K562 (cell line): ENCODE measurements around the gene PRR16. TPM values are rescaled to one million over a fixed set of nuclear protein-coding genes. Genes with fewer than 3 reads are reported as not detected.
A peak's percentile ranks its signal among the peaks of the same experiment; 100 is the strongest.

Source experiments
- ATAC-seq: fragments of 200-7000 bp; cut with Tn5 transposase; 3 replicates; pipeline ENCODE4 v1.9.1; 2020; ENCODE audit warnings: moderate library complexity
- BruUV-seq: library from RNA; stranded (reverse); fragments of 400-500 nt; replicated peaks from 2 replicates; lab custom pipeline; 2021; lab: Mats Ljungman, UMichigan
- CTCF ChIA-PET: fragments of 300-600 bp; formaldehyde crosslinking; extraction: SDS; loops from one replicate; lab custom pipeline; 2021; ENCODE audit warnings: low intra/inter-chr PET ratio; lab: Yijun Ruan, JAX
- POLR2A ChIA-PET: fragments of 300-600, 350-650 bp; sonication (Branson Sonifier 250); formaldehyde crosslinking; extraction: SDS; loops from one replicate; lab custom pipeline; 2021; ENCODE audit warnings: antibody characterized with exemption, inconsistent platforms; lab: Yijun Ruan, JAX
- DNase-seq, 4 experiments: peaks; one replicate each; pipeline versions ENCODE4 v3.0.0 to v3.0.0-alpha.2; 2011 to 2018; ENCODE audit warnings: low spot score in 3 of 4, mixed read lengths in 3 of 4; ENCODE audit errors: extremely low read depth in 1 of 4
- FAIRE-seq: peaks from 2 replicates; lab custom pipeline; 2011; peaks lifted over from hg19 to GRCh38; lab: Jason Lieb, UNC
- H2AFZ ChIP-seq: 2 replicates; pipeline ENCODE4 v1.6.0; 2011; ENCODE audit warnings: low read depth, low read length, control low read depth, inconsistent platforms
- H3K27ac ChIP-seq: fragments of 200-600 bp; 3 replicates; pipeline ENCODE4 v1.8.0; 2011; ENCODE audit warnings: low read depth, mild to moderate bottlenecking, control low read depth, inconsistent platforms, low read length, moderate library complexity, mixed read lengths; ENCODE audit errors: extremely low read depth
- H3K27me3 ChIP-seq, 2 experiments: fragments of 300-600 bp in 1 of 2; 2 replicates in 1 of 2; 3 replicates in 1 of 2; pipeline versions ENCODE4 v1.6.0 to v1.8.0; 2011; ENCODE audit warnings: inconsistent platforms in 2 of 2, low read length in 2 of 2, mild to moderate bottlenecking in 1 of 2, mixed read lengths in 1 of 2, moderate library complexity in 1 of 2; ENCODE audit not compliant: control insufficient read depth in 2 of 2, insufficient read depth in 2 of 2
- H3K36me3 ChIP-seq: fragments of 300-600 bp; 3 replicates; pipeline ENCODE4 v1.8.0; 2011; ENCODE audit warnings: mild to moderate bottlenecking, low read length, inconsistent platforms; ENCODE audit not compliant: control insufficient read depth, insufficient read depth
- H3K4me1 ChIP-seq, 2 experiments: fragments of 200-600 bp in 1 of 2; replicated peaks in 1 of 2; 2 replicates in 1 of 2; 3 replicates in 1 of 2; pipeline versions ENCODE4 v1.5.1 to v1.8.0; 2011; ENCODE audit warnings: inconsistent platforms in 2 of 2, low read length in 2 of 2, mild to moderate bottlenecking in 1 of 2, mixed read lengths in 1 of 2, moderate library complexity in 1 of 2; ENCODE audit not compliant: control insufficient read depth in 2 of 2, insufficient read depth in 2 of 2
- H3K4me2 ChIP-seq: 2 replicates; pipeline ENCODE4 v1.6.1; 2011; ENCODE audit warnings: low read length, control low read depth, inconsistent platforms, mixed read lengths; ENCODE audit not compliant: insufficient read depth
- H3K4me3 ChIP-seq: fragments of 200-600 bp; sonication (generic), shearing (Covaris generic); 2 replicates; pipeline ENCODE4 v1.5.1; 2016; ENCODE audit warnings: control low read depth, inconsistent platforms
- H3K79me2 ChIP-seq: fragments of 200-600 bp; 3 replicates; pipeline ENCODE4 v1.8.0; 2011; ENCODE audit warnings: low read length, inconsistent platforms; ENCODE audit not compliant: control insufficient read depth, insufficient read depth
- H3K9ac ChIP-seq, 2 experiments: 2 replicates each; pipeline versions ENCODE4 v1.6.0 to v1.6.1; 2011; ENCODE audit warnings: low read depth in 2 of 2, low read length in 2 of 2, control low read depth in 1 of 2, inconsistent platforms in 1 of 2, mild to moderate bottlenecking in 1 of 2, mixed read lengths in 1 of 2; ENCODE audit not compliant: insufficient read depth in 1 of 2
- H3K9me1 ChIP-seq: one replicate; pipeline ENCODE4 v1.6.0; 2011; ENCODE audit warnings: inconsistent platforms, mild to moderate bottlenecking, low read length, moderate library complexity; ENCODE audit not compliant: control insufficient read depth, insufficient read depth
- H3K9me3 ChIP-seq: replicated peaks from 2 replicates; pipeline ENCODE4 v1.5.1; 2011; ENCODE audit warnings: low read depth, low read length, inconsistent platforms; ENCODE audit not compliant: control insufficient read depth, insufficient read depth
- H4K20me1 ChIP-seq: replicated peaks from 2 replicates; pipeline ENCODE4 v1.6.1; 2011; ENCODE audit warnings: low read length, inconsistent platforms, mixed read lengths; ENCODE audit not compliant: control insufficient read depth, insufficient read depth
- MBD1 ChIP-seq: fragments of 250-450 bp; sonication (Bioruptor Pico); IDR thresholded peaks from 2 replicates; pipeline ENCODE4 v1.8.0; 2022; ENCODE audit warnings: inconsistent platforms
- RAD21 ChIP-seq, 2 experiments: fragments of 250-450 bp in 1 of 2; fragments of 450-650 bp in 1 of 2; sonication (Bioruptor Pico) in 1 of 2; formaldehyde crosslinking in 1 of 2; IDR thresholded peaks in 1 of 2; conservative IDR thresholded peaks in 1 of 2; 2 replicates each; pipeline versions ENCODE4 v1.4.0 to v1.8.0; 2020 to 2022; ENCODE audit warnings: mild to moderate bottlenecking in 2 of 2, moderate library complexity in 1 of 2
- WGBS: fragments of 100-300 bp; shearing (Covaris generic); methylation state at CpG from one replicate; pipeline ENCODE4 v1.1.6; 2016; ENCODE audit warnings: low coverage, mixed read lengths; ENCODE audit not compliant: insufficient coverage; ENCODE audit errors: missing lambda C conversion rate; 5-methylcytosine and 5-hydroxymethylcytosine counted together
- in situ Hi-C: fragments of 300-500 bp; cut with MboI; formaldehyde crosslinking; loops from 4 replicates; pipeline ENCODE4 v1.15.0; 2018; ENCODE audit warnings: inconsistent platforms, mixed read lengths
- intact Hi-C: fragments of 100-400 bp; cut with micrococcal nuclease; formaldehyde crosslinking; loops from 2 replicates; pipeline ENCODE4 v1.14.2; 2022
- polyA plus RNA-seq, 8 experiments: library from polyadenylated mRNA; depleted of rRNA in 4 of 8; stranded (reverse) in 5 of 8; unstranded in 3 of 8; fragments of >200 nt; fragmentation: Nextera tagmentation in 2 of 8; fragmentation: Illumina TruSeq in 1 of 8; extraction: Ambion mirVana in 2 of 8; extraction: Trizol in 1 of 8; gene quantifications; 2 replicates each; pipeline versions ENCODE4 v1.2.1 to v1.2.3, GENCODE V29; 2011 to 2014; ENCODE audit warnings: inconsistent platforms in 1 of 8, missing spikeins in 1 of 8
- total RNA-seq, 7 experiments: library from RNA; depleted of rRNA in 6 of 7; stranded (reverse); fragments of >200 nt in 6 of 7; fragmentation: Illumina TruSeq in 2 of 7; extraction: Trizol in 2 of 7; gene quantifications; 2 replicates each; pipeline versions ENCODE4 v1.2.1 to v1.2.3, GENCODE V29; 2011 to 2021; ENCODE audit warnings: low replicate concordance in 1 of 7
- TF ChIP-seq, protein P1 (sequence below): sonication (generic); formaldehyde crosslinking; IDR thresholded peaks from 2 replicates; pipeline ENCODE4 v1.8.0; 2022; ENCODE audit warnings: missing genetic modification reagents, mild to moderate bottlenecking, borderline replicate concordance
- TF ChIP-seq, protein P2 (sequence below): fragments of 450-650 bp; formaldehyde crosslinking; IDR thresholded peaks from 2 replicates; pipeline ENCODE4 v1.4.0; 2020; ENCODE audit warnings: mild to moderate bottlenecking, moderate library complexity

PRR16 gene
- total and polyA plus RNA-seq, 9 of the 15 experiments (the other 6 are each of a cell fraction or from before 2014, with no cell fraction given) = 0.61 to 10.1 (median 3.3) TPM

DNA sequence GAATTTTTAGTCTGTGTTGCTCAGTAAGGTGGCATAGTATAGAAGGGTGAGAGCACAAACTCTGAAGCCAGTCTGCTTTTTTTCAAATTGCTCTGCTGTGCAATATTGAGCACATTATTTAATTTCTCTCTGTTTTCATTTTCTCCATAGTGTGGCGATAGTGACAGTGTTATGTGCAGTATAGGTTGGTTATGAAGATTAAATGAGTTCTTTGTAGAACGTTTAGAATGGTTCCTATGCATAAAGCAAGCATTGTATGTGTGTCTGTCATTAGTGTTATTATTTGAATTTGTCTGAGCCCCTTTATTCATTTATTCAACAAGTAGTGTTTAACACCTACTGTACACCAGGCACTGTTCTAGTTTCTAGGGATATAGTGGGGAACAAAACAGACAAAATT, 9.2 kb downstream of the PRR16 start:
- Histone ChIP-seq H4K20me1 (no peaks in the 10 kb centered on the region), H3K9me1 (no peaks in the 10 kb centered on the region), H2AFZ (no peak overlapping the region), H3K4me1 (0 out of 5 replicates have a peak, but pooled peaks cover 0 to 2% of the 10 kb centered on the region in 2 experiments), H3K79me2 (peaks cover 50% of the 10 kb centered on the region), H3K9me3 (no peaks in the 10 kb centered on the region), H3K4me3 (no peak overlapping the region), H3K4me2 (no peak overlapping the region), H3K27me3 (no peaks in the 10 kb centered on the region), H3K9ac (no peak overlapping the region), H3K27ac (no peak overlapping the region), H3K36me3 (no peaks in the 10 kb centered on the region)
- FAIRE-seq (no peak), ATAC-seq (no peak), DNase-seq (no peak)
- TF ChIP-seq, protein P1, sequence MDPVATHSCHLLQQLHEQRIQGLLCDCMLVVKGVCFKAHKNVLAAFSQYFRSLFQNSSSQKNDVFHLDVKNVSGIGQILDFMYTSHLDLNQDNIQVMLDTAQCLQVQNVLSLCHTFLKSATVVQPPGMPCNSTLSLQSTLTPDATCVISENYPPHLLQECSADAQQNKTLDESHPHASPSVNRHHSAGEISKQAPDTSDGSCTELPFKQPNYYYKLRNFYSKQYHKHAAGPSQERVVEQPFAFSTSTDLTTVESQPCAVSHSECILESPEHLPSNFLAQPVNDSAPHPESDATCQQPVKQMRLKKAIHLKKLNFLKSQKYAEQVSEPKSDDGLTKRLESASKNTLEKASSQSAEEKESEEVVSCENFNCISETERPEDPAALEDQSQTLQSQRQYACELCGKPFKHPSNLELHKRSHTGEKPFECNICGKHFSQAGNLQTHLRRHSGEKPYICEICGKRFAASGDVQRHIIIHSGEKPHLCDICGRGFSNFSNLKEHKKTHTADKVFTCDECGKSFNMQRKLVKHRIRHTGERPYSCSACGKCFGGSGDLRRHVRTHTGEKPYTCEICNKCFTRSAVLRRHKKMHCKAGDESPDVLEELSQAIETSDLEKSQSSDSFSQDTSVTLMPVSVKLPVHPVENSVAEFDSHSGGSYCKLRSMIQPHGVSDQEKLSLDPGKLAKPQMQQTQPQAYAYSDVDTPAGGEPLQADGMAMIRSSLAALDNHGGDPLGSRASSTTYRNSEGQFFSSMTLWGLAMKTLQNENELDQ (CRISPR knock-in tag) = no peak
- TF ChIP-seq MBD1 (CRISPR knock-in tag) (no peak), RAD21 (CRISPR knock-in tag; conservative IDR thresholded peaks at IDR 0.05 in 1 of 2, IDR thresholded peaks at IDR 0.05 in 1 of 2) (peak in 1 of 2 experiments; percentile 24; a peak in 1 of 4 replicates)
- TF ChIP-seq, protein P2, sequence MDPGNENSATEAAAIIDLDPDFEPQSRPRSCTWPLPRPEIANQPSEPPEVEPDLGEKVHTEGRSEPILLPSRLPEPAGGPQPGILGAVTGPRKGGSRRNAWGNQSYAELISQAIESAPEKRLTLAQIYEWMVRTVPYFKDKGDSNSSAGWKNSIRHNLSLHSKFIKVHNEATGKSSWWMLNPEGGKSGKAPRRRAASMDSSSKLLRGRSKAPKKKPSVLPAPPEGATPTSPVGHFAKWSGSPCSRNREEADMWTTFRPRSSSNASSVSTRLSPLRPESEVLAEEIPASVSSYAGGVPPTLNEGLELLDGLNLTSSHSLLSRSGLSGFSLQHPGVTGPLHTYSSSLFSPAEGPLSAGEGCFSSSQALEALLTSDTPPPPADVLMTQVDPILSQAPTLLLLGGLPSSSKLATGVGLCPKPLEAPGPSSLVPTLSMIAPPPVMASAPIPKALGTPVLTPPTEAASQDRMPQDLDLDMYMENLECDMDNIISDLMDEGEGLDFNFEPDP (CRISPR knock-in tag) = no peak
- ChIA-PET POLR2A (interaction anchor here (1.5 kb wide), 1 partner anchor 8 kb away, joined by 5 read pairs; no protein-coding TSS in a partner anchor), CTCF (no interaction called here)
- WGBS = 37% methylated on average over 2 of the region's 2 CpGs
- intact Hi-C loops = no loop called here
- BruUV-seq = no TSS peak
- in situ Hi-C loops = no loop called here
